AG04450 (cell line): ENCODE results near the gene GPC6. TPM values are rescaled to one million over a fixed set of nuclear protein-coding genes. Genes with fewer than 3 reads are reported as not detected.

Experiments used
- CTCF ChIA-PET: fragments of 300-600, 350-600 bp; formaldehyde crosslinking; extraction: SDS; loops from one replicate; lab custom pipeline; 2022; ENCODE audit warnings: antibody characterized with exemption, inconsistent platforms; lab: Charles Lee
- POLR2A ChIA-PET: fragments of 350-600 bp; formaldehyde crosslinking; extraction: SDS; loops from one replicate; lab custom pipeline; 2021; ENCODE audit warnings: antibody characterized with exemption, inconsistent platforms; lab: Yijun Ruan, JAX
- DNase-seq: peaks from one replicate; pipeline ENCODE4 v3.0.0-alpha.2; 2011; ENCODE audit warnings: low read depth, low spot score
- H3K27ac ChIP-seq: one replicate; pipeline ENCODE4 v1.5.1; 2012; ENCODE audit warnings: low read depth, low read length, control low read depth
- H3K27me3 ChIP-seq: one replicate; pipeline ENCODE4 v1.6.0; 2012; ENCODE audit warnings: low read length; ENCODE audit not compliant: control insufficient read depth, insufficient read depth
- H3K4me3 ChIP-seq: 2 replicates; pipeline ENCODE4 v1.5.1; 2011; ENCODE audit warnings: mild to moderate bottlenecking, low read depth, low read length, control low read depth
- H3K9me3 ChIP-seq: 2 replicates; pipeline ENCODE4 v1.5.1; 2012; ENCODE audit warnings: low read length; ENCODE audit not compliant: control insufficient read depth, insufficient read depth
- CTCF ChIP-seq: IDR thresholded peaks from 2 replicates; pipeline ENCODE4 v1.5.1; 2011; ENCODE audit warnings: low read depth, low read length, control low read depth, inconsistent platforms
- polyA plus RNA-seq: library from polyadenylated mRNA; depleted of rRNA; stranded (reverse); fragments of >200 nt; gene quantifications from 2 replicates; pipeline ENCODE4 v1.2.3, GENCODE V29; 2011

GPC6 gene
- polyA plus RNA-seq, 1 experiment, result 40.4 TPM

- no peak for DNase-seq
- no peak for TF ChIP-seq CTCF
- no peak overlapping the region for H3K27ac ChIP-seq
- POLR2A ChIA-PET, result no interaction called here
- CTCF ChIA-PET, result interaction anchor here (0.8 to 2.5 kb wide), 2 partner anchors 11 to 595 kb away, joined by 3 to 5 read pairs; no protein-coding TSS in a partner anchor
- no peak overlapping the region for H3K4me3 ChIP-seq
- H3K9me3 ChIP-seq, result no peaks in the 10 kb centered on the region
- H3K27me3 ChIP-seq, result no peaks in the 10 kb centered on the region
Observed at GRCh38 chr13:93766719-93767118, 540.1 kb downstream of the GPC6 start.

GRCh38 chr13:93767180-93767916 is 540.7 kb downstream of the GPC6 start:
- DNase-seq, result no peak
- Histone ChIP-seq H3K9me3 (no peaks in the 10 kb centered on the region), H3K27me3 (no peaks in the 10 kb centered on the region), H3K27ac (no peak overlapping the region), H3K4me3 (no peak overlapping the region)
- no peak for TF ChIP-seq CTCF
- ChIA-PET POLR2A (interaction anchor here (0.5 kb wide), 1 partner anchor 506 kb away, joined by 3 read pairs; no protein-coding TSS in a partner anchor), CTCF (interaction anchor here (0.7 to 2.5 kb wide), 2 partner anchors 12 to 15 kb away, joined by 3 to 5 read pairs; no protein-coding TSS in a partner anchor)

GRCh38 chr13:93767917-93768409 is 541.4 kb downstream of the GPC6 start:
- POLR2A ChIA-PET, result no interaction called here

GRCh38 chr13:93769101-93769500 is 542.5 kb downstream of the GPC6 start:
- CTCF ChIA-PET, result interaction anchor here (1.0 kb wide), 1 partner anchor 8 kb away, joined by 3 read pairs; no protein-coding TSS in a partner anchor

More at GRCh38 chr13:93767917-93768409, 541.4 kb downstream of the GPC6 start:
- no peak overlapping the region for H3K27ac ChIP-seq
- H3K4me3 ChIP-seq, result no peak overlapping the region
- no peak for TF ChIP-seq CTCF
- no peak for DNase-seq
- no peaks in the 10 kb centered on the region for H3K9me3 ChIP-seq
- CTCF ChIA-PET, result interaction anchor here (0.7 kb wide), 1 partner anchor 16 kb away, joined by 3 read pairs; no protein-coding TSS in a partner anchor
- H3K27me3 ChIP-seq, result no peaks in the 10 kb centered on the region

More at GRCh38 chr13:93769101-93769500, 542.5 kb downstream of the GPC6 start:
- DNase-seq, result no peak
- H3K9me3 ChIP-seq, result no peaks in the 10 kb centered on the region
- H3K27ac ChIP-seq, result no peak overlapping the region
- no peak overlapping the region for H3K4me3 ChIP-seq
- POLR2A ChIA-PET, result interaction anchor here (0.6 kb wide), 1 partner anchor 543 kb away, joined by 3 read pairs; the partner anchor contains the start of gene GPC6
- no peak for TF ChIP-seq CTCF
- no peaks in the 10 kb centered on the region for H3K27me3 ChIP-seq
